Measurements from ENCODE around the gene IFRD1. TPM values are rescaled to one million over a fixed set of nuclear protein-coding genes. Genes with fewer than 3 reads are reported as not detected.

The IFRD1 gene
- polyA plus RNA-seq, 1 experiment: 46.9 TPM

GRCh38 chr7:112427984-112428383, 22.3 kb upstream of the IFRD1 start:
- POLR2A ChIA-PET: interaction anchor here (0.7 kb wide), 1 partner anchor 28 kb away, joined by 4 read pairs; no protein-coding TSS in a partner anchor
- H3K27ac ChIP-seq (ENCODE audit: low read depth, low read length): no peak overlapping the region
- no peaks in the 10 kb centered on the region for H3K9me3 ChIP-seq (ENCODE audit: control insufficient read depth, insufficient read depth, low read length)
- no peak for TF ChIP-seq CTCF (IDR thresholded peaks at IDR 0.05; ENCODE audit: low read depth, low read length)
- CTCF ChIA-PET: interaction anchor here (0.7 to 1.7 kb wide), 2 partner anchors 15 to 573 kb away, joined by 3 to 4 read pairs; no protein-coding TSS in a partner anchor
- H3K4me3 ChIP-seq (ENCODE audit: low read depth, low read length): no peak overlapping the region
- no peak for DNase-seq (ENCODE audit: low read depth, low spot score)
- H3K27me3 ChIP-seq (ENCODE audit: control insufficient read depth, insufficient read depth, low read length): no peaks in the 10 kb centered on the region

- DNase-seq (ENCODE audit: low read depth, low spot score): no peak
- no peak overlapping the region for H3K27ac ChIP-seq (ENCODE audit: low read depth, low read length)
- ChIA-PET CTCF (interaction anchor here (0.7 to 1.7 kb wide), 2 partner anchors 16 to 574 kb away, joined by 3 to 4 read pairs; no protein-coding TSS in a partner anchor), POLR2A (no interaction called here)
- no peaks in the 10 kb centered on the region for H3K27me3 ChIP-seq (ENCODE audit: control insufficient read depth, insufficient read depth, low read length)
- H3K9me3 ChIP-seq (ENCODE audit: control insufficient read depth, insufficient read depth, low read length): no peaks in the 10 kb centered on the region
- H3K4me3 ChIP-seq (ENCODE audit: low read depth, low read length): no peak overlapping the region
- TF ChIP-seq CTCF (IDR thresholded peaks at IDR 0.05; ENCODE audit: low read depth, low read length): no peak
Observed at GRCh38 chr7:112428715-112429114, 21.5 kb upstream of the IFRD1 start.

GRCh38 chr7:112430649-112431048, 19.6 kb upstream of the IFRD1 start:
- Histone ChIP-seq H3K4me3 (ENCODE audit: low read depth, low read length) (no peak overlapping the region), H3K9me3 (ENCODE audit: control insufficient read depth, insufficient read depth, low read length) (no peaks in the 10 kb centered on the region), H3K27me3 (ENCODE audit: control insufficient read depth, insufficient read depth, low read length) (no peaks in the 10 kb centered on the region), H3K27ac (ENCODE audit: low read depth, low read length) (no peak overlapping the region)
- no peak for TF ChIP-seq CTCF (IDR thresholded peaks at IDR 0.05; ENCODE audit: low read depth, low read length)
- CTCF ChIA-PET: no interaction called here
- no peak for DNase-seq (ENCODE audit: low read depth, low spot score)
- POLR2A ChIA-PET: no interaction called here

- ChIA-PET CTCF (no interaction called here), POLR2A (no interaction called here)
- Histone ChIP-seq H3K27me3 (ENCODE audit: control insufficient read depth, insufficient read depth, low read length) (no peaks in the 10 kb centered on the region), H3K27ac (ENCODE audit: low read depth, low read length) (no peak overlapping the region), H3K4me3 (ENCODE audit: low read depth, low read length) (no peak overlapping the region), H3K9me3 (ENCODE audit: control insufficient read depth, insufficient read depth, low read length) (no peaks in the 10 kb centered on the region)
- DNase-seq (ENCODE audit: low read depth, low spot score): no peak
- no peak for TF ChIP-seq CTCF (IDR thresholded peaks at IDR 0.05; ENCODE audit: low read depth, low read length)
Observed at GRCh38 chr7:112431803-112432202, 18.5 kb upstream of the IFRD1 start.

- DNase-seq (ENCODE audit: low read depth, low spot score): no peak
- no peaks in the 10 kb centered on the region for H3K9me3 ChIP-seq (ENCODE audit: control insufficient read depth, insufficient read depth, low read length)
- H3K4me3 ChIP-seq (ENCODE audit: low read depth, low read length): no peak overlapping the region
- no peak overlapping the region for H3K27ac ChIP-seq (ENCODE audit: low read depth, low read length)
- CTCF ChIA-PET: interaction anchor here (0.6 kb wide), 1 partner anchor 578 kb away, joined by 3 read pairs; no protein-coding TSS in a partner anchor
- TF ChIP-seq CTCF (IDR thresholded peaks at IDR 0.05; ENCODE audit: low read depth, low read length): no peak
- POLR2A ChIA-PET: interaction anchor here (0.6 kb wide), 1 partner anchor 22 kb away, joined by 9 read pairs; no protein-coding TSS in a partner anchor
- no peaks in the 10 kb centered on the region for H3K27me3 ChIP-seq (ENCODE audit: control insufficient read depth, insufficient read depth, low read length)
Observed at GRCh38 chr7:112433289-112433688, 17.0 kb upstream of the IFRD1 start.
